GM19397 (cell line): ENCODE measurements around the gene PPP1R15B.

Experiments
- ATAC-seq: cut with Tn5 transposase; IDR thresholded peaks from one replicate; pipeline ENCODE4 v1.9.1; 2021; ENCODE audit warnings: mild to moderate bottlenecking, moderate library complexity; ENCODE audit not compliant: unreplicated experiment

Gene PPP1R15B

DNA sequence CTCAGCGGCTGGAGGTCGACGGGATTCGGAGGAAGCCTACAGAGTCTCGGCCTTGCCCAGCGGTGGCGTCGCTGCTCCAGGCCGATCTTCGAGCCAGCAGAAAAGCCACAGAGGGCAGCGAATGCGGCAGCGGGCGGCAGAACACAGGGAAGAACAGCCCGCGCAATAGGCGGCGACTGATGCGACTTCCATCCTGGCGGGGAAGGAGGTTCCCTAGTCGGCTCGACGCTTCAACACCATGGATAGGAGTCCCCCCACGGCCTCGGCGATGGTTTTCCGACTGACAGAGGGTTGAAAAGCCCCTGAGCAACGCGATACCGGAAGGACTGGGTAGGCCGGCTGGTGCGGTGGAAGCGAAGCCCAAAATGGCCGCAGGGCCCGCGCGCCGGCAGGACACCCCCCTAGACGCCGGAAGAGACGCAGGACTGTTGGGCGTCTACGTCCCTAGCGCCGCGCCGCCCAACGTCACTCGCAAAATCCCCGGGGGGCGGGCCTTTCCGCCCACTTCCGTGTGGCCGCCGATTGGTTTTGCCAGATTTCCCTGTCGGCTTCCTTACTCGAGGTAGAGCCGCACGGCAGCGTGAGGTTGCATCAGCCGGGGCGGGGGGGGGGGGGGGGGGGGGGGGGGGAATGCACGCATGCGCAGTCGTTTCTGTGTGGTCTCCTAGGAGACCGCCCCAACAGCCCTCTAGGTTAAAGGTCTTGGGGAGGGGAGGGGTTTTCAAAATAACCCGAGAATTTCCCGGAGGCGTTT is at the start of gene PPP1R15B:
Gene PPP1R15B, minus strand, starts transcription at position 367 of the 754 bp plus-strand sequence. CDS start 406 bp downstream, outside the sequence.
- ATAC-seq: peak; percentile 93

DNA sequence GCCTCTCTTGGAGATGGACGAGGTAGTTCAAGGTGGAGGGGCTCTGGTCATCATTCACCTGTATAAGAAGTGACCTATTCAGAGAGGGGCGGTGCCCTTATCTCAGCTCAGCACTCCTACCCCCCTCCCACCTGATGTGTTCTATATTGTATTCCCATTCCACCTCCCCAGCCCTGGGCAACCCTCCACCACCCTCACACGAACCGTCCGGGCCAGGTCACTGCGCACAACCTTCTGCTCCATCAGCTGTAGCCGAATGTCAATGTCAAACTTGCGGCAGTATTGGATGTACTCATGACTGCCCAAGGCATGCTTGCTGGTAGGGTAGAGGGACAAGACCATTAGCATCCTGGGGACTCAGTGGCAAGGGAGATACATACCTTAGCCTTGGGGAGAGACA is 48.7 kb upstream of the PPP1R15B start:
- ATAC-seq: no peak

DNA sequence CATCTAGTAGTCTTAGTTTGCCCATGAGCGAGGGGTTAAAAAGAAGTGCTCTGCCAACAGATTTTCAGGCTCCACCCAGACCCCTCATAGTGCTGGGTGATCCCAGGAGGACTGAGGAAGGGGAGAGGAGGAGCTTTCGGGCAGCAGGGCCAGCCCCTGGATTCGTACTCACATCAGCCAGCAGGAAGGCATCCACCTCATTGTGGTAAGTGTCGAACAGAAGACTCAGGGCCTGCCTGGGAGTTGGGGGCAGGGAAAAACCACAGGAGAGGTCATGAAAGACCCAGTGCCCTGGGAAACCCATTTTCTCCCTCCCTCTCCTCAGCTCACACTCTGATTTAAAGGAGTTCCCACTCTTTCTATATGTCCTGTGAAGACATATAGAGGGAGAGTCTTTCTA is 48.1 kb upstream of the PPP1R15B start:
- ATAC-seq: no peak

DNA sequence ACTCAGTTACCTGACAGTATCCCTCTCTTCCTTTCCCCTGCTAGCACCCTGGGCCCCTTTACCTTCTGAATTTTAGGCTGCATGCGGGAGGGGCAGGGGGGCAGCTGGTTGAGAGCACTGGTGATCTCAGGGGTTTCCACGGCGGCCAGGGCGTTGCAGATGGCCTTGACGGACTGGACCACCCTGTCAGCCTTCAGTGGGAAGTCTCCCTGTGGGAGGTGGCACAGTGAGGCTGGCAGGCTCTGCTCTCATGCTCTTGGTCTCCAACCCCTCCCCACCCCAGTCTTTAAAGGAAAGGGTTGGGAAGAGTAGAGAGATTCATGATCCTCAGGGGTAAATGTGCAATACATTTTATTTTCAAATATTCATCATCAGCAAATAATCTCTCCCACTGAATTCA is 46.0 kb upstream of the PPP1R15B start:
- ATAC-seq: no peak

DNA sequence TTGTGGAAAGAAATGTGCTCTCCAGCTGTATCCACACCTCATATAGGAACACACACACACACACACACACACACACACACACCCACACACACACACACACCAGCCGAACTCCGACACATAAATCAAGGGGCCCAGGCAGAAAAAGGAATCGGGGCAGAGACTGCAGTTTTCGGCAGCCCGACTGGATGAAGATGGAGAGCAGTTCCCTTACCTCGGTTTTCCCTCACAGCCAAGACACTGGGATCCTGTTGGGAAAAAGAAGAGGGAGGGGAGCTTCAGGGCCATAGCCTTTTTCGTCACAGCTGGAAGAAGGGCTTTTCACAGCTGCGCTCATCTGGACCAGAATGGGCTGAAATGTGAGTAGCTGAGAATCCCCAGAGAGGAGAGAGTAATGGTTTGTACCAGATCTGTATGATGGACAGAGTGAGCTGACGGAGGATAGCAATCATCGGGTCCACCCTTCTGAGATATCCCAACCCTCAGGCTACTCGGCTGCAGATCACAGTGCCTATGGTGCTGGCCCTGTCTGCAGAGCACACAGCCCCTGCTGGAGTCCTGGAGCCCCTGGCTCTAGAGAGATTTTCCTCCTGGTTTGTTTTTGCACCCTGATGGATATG is 45.3 kb upstream of the PPP1R15B start:
- ATAC-seq: no peak

DNA sequence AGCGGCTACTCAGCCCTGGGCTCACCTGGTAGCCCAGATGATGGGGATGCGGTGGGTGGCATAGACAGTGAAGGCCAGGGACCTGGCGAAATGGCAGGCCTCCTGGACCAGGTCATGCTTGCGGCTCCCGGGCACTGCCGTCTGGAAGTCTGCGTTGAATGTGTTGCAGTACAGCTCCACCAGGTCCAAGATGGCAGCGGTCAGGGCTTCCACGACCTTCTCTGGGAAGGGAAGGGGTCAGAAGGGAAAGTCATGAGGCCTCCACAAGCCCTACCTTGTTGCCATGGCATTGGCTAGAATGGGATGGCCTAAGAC is 44.2 kb upstream of the PPP1R15B start:
- no peak for ATAC-seq

DNA sequence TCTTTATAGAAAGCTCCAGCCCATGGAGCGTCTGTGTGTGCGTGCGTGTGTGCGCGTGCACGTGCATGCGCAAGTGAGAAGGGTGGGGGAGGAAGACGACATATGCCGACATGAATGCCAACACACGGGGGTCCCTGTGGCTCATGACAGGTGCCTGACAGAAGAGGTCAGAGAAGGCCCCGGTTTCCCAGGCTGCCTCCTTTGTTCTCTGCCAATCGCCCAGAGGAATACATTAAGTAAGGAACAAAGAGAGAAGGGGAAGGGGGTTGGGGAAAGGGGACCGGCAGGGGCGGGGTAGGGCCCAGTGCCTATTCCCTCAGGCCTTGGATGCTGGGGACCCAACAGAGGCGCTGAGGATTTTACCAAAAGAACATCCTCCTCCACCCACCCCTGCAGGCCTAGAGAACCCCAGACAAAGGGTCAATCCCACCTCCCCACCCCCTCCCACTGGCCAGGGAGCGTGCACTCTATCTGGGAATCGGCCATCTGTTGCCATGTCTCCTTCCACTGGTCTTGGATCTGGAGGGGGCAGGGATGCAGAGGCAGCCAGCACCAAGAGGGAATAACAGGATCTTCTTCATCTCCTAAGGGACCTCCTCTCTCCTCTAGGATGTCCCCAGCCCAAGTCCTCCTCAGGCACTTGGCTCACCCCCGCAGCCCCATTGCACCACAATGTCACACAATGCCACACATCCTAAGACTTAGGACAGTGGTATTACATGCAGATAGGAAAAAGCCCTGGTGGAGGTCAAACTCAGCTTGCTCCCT is 43.6 kb upstream of the PPP1R15B start:
- no peak for ATAC-seq

DNA sequence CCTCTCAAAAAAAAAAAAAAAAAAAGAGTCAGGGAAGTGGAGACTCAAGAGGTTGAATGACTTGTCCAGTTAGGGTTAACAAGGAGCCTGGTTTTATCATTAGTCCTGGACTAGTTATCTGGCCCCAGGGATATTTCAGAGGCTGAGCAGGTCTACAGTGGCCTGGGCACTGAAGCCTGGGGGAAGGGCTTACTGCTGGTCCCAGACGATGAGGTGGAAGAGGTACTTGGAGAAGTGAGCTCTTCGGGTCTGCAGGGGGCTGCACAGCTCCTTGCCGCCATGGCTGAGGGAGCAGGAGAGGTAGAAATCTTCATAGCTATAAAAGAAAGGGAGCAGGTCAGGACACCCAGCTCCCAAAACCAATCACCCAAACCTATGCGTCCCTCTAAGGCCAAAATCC is 42.9 kb upstream of the PPP1R15B start:
- no peak for ATAC-seq

DNA sequence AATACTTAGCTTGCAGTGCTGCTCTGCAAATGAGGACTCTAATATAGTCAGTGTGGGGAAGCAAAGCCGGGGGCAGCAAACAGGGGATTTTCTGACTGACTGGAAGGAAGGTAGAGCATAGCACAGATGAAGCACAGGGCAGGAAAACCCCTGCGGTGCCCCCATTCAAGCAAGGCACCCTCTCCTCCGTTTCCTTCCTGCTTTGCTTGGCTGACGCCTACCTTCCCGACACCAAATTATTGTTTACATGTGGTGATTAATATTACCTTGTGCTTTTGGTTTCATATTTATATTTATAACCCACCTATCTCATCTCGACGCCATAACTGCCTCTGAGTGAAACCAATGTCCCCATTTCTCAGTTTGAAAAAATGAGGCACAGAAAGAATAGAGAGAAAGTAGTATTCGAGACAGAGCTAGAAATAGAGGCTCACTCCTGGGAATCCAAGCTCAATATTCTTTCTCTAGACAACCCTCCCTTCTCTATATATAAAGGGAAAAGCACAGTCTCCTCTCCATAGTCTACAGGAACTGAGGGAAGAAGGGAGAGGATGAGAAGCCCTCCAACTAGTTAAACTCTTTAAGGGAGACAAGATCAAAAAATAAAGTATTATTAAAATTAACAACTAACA is 41.6 kb upstream of the PPP1R15B start:
- ATAC-seq: peak; percentile 69

DNA sequence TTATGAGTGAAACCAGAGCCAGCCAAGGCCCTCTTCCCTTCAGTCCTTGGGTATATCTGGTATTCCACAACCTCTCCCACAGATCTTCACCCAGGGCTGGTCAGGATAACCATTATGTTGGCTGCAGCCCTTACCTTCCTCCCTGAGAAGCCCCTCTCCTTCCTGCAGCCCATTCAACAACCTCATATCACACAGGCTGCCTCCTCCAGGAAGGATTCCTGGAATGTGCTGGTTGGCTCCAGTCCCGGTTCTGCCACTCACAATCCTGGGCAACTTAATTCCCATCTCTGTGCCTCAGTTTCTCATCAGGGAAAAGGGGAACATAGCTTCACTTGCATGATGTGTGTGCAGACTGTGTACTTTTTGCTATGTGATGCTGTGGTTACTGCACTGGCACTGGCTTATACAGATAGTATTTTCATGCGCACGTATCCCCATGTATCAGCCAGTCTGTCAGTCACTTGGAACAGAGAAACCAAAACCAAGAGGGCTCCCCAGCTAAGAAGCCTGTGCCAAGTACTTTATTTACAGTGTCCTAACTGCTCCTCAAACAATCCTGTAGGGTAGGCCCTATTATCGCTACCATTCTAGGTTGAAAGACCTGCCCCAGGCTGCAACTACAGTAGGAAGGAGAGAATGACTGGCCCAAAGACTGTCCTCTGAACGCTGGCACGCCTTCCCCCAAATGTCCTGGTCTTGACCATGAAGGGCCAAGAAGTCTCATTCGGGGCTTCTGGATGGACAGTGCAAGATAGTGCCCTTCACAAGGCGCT is 39.9 kb upstream of the PPP1R15B start:
- no peak for ATAC-seq

DNA sequence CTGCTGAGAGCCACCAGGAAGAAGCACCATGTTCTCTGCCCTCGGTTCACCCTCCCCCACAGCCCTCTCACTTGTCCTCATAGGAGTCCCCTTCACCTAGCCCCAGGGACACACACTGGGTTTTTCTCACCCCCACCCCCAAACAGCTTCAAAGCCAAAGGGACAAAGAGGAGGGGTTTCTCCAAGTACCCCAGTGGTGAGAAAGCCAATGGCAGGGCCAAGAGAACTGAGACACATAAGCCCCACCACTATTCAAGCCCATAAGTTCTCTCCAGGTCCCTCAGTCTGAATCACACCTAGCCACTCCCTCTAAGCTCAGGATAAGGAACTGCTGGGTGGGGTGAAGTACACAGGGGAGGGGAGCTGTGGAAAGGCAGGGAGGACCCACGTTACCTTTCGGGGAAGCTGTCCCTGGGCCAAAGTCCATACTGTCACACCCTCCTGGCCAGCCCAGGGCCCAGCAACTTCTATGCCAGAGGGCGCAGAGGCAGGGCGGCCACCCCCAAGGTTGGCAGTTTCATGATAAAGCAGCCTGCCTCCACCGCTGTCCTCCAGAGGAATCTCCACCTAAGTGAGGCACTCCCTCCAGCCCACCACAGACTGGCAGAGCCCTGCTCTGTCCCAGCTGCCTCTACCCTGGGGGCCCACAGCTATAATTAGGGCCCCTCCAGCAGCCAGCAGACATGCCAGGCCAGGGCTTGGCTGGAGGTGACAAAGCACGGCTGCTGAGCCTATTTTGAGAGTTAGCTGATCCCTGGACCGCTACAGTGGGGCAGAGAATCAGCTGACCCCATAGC is 39.0 kb upstream of the PPP1R15B start:
- ATAC-seq: no peak

DNA sequence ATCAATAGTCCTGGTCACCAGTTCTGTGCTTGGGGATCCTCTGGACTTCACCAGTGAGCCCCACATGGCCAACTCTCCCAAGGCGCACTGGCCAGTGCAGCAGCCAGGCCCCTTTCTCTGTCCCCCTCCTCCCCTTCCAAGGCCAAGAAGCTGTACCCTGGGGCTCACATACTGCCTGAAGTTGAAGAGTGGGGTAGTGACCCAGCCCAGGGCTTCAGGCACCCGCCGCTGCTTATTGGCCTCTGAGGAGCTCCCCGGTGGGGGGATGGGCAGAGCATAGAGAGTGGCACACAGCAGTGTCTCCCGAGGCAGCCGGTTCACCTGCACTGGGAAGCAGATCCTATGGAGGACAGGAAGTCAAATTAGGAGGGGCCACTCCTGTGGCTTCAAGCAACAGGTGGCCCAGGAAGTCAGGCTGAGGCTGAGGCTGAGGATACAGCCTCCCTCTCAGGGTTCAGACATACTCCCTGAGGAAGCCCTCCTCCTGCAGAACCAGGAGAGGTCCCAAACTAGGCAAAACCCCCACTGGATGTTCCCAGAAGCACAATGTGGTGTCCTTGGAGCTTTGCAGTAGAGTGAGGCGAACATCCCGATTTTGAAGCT is 38.2 kb upstream of the PPP1R15B start:
- no peak for ATAC-seq

DNA sequence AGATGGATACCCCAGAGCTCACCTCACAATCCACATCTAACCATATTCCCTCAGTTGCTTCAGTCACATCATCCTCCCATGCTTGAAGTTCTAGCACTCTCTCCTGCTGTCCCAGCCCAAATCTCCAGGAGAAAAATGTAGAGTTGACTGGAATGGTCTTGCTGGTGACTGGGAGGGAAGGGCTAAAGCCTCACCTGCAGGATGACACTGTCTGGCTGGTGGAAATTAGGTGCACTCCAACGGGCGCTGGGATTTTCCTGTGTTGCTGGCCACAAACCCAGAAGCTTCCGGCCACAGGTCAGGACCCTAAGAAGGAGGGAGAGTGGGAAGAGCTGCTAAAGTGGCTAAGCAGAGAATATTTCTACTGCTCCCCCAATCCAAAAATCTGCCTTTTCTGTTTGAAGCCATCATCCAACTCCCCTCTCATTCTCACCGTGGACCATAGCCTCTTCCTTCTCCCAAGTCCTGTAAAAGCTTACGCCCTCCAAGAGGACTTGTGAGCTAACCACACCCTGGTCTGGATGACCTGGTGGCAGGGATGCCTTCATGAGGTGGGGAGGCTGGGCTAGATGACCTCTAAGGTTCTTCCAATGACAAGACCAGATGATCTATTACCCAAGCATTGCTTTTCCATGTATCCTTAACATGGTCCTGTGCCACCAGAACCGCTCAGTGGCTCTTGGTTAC is 37.5 kb upstream of the PPP1R15B start:
- no peak for ATAC-seq

DNA sequence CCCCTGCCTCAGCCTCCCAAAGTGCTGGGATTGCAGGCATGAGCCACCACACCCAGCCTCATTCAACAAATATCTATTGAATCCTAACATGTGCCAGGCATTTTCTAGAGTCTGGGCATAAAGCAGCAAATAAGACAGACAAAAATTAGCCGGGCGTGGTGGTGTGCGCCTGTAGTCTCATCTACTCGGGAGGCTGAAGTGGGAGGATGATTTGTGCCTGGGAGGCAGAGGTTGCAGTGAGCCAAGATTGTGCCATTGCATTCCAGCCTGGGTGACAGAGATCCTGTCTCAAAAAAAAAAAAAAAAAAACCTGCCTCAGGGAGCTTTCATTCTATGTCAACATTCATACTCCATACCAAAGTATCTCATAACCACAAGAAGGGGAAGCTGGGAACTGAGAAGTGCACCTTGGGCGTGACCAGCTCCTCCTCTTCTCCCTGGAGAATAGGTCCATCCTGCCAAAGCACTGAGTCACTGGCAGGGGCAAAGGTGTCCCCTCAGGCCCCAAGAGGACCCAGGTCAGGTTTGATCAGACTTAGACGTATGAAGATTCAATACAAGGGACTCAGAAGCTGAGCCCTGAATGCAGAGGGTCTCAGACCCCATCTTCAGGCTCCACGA is 36.8 kb upstream of the PPP1R15B start:
- ATAC-seq: no peak

DNA sequence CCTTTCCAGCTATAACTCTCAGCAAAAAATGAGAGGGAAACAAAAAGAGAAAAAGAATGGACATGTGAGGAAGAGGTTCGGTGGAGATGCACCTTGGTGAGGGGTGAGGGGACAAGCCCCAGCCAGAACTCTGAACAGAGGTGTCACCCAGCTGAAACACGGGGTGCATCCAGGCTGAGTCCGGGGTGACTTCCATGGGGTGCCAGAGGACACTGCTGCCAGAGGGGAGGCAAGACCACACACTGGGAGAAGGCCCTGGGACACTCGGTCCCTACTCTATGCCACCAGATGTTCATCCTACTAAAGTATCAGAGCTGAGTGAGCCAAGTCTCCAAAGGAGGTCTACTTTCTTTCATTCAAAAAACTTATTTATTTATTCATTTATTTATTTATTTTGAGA is 36.1 kb upstream of the PPP1R15B start:
- no peak for ATAC-seq

DNA sequence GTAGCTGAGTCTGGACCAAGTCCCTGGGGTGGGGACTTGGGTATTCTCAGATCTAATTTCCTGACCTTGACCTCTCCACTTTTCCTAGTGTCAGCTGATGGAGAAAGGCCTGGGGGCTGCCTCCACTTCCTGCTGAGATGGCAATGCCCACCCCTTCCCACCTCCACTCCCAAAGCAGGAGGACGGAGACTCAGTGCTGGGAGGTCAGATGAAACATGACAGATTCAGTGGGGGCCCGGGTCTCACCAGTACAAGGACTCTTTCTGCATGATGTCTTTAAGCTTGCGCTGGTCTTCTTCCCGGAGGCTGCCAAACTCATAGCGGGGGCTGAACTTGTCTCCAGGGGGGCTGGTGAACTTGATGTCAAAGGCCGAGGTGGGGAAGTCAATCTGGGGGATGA is 35.6 kb upstream of the PPP1R15B start:
- ATAC-seq: no peak

DNA sequence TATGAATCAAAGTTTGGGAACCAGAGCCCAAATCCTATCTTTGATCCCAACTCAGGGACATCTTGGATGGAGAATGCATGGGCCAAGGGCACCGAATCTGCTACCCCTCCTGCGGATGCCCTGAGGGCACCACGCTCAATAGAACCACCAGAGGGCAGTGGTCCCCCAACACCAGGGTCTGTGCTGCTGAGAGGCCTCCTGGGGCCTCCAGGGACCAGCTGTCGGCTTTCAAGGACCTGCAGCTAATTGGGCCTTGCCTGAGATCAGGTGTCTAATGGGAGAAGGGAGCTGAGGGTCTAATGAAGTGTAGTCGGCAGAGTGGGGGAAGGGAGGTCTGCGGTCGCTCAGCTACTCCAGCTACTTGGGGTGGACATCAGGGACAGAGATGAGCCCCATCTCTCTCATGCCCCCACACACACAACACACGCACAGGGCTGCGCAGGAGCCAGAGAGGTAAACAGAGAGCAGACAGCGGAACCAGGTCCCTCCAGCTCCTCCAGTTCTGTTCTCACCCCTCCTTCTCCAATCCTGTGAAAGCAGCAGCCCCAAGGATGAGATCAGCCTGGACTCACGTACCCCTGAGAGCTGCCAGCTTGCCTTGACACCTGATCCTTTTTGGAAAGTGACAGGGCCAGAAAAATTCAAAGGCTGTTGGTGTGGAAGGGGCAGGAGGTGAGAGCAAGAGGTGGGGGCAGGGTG is 34.9 kb upstream of the PPP1R15B start:
- ATAC-seq: peak; percentile 64

DNA sequence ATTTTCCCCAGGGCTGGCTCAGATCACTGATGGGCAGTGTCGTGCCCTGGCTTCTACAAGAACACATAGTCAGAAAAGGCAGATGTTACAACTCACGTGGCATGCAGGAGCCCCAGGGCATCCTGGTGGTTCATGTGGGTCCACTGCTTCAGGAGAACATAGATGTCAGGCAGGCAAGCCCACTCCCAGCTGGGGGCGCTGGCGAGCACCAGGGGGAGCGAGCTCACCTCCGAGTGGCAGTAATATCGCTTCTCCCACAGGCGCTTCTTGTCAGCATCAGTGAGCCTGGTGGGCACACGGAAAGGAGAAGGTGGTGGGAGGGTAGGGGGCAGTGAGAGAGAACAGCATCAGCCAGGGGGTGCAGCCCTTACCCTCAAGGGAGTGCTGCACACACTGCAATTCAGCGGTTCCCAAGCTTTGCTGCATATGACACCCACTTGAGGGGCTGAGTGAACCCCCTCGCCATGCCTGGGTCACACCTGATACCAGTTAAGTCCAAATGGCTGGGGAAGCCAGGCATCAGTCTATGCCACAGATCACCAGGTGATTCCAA is 34.3 kb upstream of the PPP1R15B start:
- ATAC-seq: peak; percentile 13
